ENCODE results near the gene TUFM. TPM values are rescaled to one million over a fixed set of nuclear protein-coding genes. Genes with fewer than 3 reads are reported as not detected.
"Not testable (repeated sequence)": the region's sequence is repeated elsewhere in the genome, so short reads cannot be mapped to it uniquely, and the experiment has no call there.

Gene TUFM
- total RNA-seq, 1 donor from 2014 or later: 64.4 TPM

DNA sequence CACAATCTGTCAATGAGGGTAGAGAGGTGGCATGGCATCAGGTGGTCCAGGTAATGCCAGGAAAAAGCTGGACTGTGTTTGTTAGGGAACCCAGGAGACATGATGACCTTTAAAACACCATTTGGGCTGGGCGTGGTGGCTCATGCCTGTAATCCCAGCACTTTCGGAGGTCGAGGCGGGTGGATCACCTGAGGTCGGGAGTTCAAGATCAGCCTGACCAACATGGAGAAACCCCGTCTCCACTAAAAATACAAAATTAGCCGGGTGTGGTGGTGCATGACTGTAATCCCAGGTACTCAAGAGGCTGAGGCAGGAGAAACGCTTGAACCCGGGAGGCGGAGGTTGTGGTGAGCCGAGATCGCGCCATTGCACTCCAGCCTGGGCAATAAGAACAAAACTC lies 25.6 kb downstream of the TUFM start:
- DNase-seq (ENCODE audit: low spot score in 2 of 2); FAIRE-seq: not testable (repeated sequence)

DNA sequence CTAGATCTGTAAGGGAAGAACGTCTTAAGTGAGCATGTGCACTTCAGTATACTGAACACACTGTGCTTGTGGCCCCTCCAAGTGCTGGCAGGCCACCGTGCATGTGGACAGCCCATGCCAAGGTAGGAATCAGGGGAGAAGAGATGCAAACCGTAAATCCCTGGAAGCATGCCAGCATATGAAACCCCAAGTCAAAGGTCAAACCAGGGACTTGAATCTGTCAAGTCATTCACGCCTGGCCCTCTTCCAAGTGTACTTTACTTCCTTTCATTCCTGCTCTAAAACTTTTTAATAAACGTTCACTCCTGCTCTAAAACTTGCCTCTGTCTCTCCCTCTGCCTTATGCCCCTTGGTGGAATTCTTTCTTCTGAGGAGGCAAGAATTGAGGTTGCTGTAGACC lies 26.1 kb downstream of the TUFM start:
- FAIRE-seq (no peak), DNase-seq (ENCODE audit: low spot score in 2 of 2) (no peak)

DNA sequence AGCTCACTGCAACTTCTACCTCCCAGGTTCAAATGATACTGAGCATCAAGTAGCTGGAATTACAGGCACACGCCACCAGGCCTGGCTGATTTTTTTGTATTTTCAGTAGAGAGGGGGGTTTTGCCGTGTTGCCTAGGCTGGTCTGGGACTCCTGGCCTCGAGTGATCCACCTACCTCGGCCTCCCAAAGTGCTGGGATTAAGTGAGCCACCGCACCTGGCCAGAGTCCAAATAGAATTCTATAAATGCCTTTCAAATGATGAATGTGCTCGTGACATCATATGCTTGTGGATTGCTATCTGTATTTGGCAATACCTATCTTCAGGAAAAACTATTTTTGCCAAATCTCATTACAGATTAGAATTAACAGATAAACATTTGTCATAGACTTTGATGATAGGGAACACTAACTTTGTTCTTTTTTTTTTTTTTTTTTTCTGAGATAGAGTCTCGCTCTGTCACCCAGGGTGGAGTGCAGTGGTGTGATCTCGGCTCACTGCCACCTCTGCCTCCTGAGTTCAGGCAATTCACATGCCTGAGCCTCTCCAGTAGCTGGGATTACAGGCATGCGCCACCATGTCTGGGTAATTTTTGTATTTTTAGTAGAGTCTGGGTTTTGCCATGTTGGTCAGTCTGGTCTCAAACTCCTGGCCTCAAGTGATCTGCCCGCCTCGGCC lies 38.6 kb downstream of the TUFM start:
- not testable (repeated sequence) for DNase-seq (ENCODE audit: low spot score in 2 of 2); FAIRE-seq

DNA sequence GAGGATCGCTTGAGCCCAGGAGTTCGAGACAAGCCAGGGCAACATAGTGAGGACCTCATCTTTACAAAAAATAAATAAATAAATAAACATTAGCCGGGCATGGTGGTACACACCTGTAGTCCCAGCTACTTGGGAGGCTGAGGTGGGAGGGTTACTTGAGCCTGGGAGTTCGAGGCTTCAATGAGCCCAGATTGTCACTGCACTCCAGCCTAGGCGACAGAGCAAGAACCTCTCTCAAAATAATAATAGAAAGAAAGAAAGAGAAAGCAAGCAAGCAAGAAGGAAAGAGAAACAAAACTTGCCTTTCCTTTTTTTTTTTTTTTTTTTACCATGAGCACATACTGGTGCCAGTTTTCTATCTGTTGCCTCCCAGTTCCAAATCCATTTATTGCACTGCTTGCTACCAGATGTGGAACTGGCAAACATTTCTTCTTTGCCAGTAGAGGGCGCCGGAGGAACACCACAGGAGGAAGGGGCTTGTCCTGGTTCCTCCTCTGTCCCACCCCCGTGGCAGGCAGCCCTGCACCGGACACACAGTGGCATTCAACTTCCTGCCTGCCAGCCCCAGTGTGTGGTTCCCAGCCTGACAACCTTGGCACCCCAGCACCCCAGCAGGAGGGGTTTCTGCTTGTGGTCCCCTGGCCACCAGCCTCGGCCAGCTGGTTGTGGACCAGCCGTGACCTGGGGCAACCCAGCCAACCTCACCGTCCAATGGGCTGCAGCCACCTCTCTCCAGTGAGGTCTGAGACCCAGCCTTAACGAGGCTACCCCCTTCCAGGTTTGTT lies 43.7 kb downstream of the TUFM start:
- not testable (repeated sequence) for DNase-seq (ENCODE audit: low spot score in 2 of 2); FAIRE-seq

Small RNA genes lying within 50 kb of the gene (small RNA-seq; reads per million reads assigned to genes)
- gene RF00416: not detected

Other genes with a start within 250 kb of the TUFM start
- 0.41 TPM for gene SULT1A2, start 249.3 kb downstream of the TUFM start, total RNA-seq
- gene SULT1A1, start 236.3 kb downstream of the TUFM start, total RNA-seq: 5.7 TPM
- not detected for gene NPIPB8, start 208.3 kb downstream of the TUFM start, total RNA-seq
- 207 TPM for gene EIF3C, start 134.9 kb downstream of the TUFM start, total RNA-seq
- gene NPIPB9, start 94.6 kb downstream of the TUFM start, total RNA-seq: 2.4 TPM
- 18.3 TPM for gene ATXN2L, start 23.3 kb downstream of the TUFM start, total RNA-seq
- gene SH2B1, start 17.5 kb upstream of the TUFM start, total RNA-seq: 10.6 TPM
- gene ATP2A1, start 32.1 kb upstream of the TUFM start, total RNA-seq: not detected
- 12.2 TPM for gene RABEP2, start 78.9 kb upstream of the TUFM start, total RNA-seq
- gene CD19, start 85.6 kb upstream of the TUFM start, total RNA-seq: under 0.01 TPM
- 17.9 TPM for gene NFATC2IP, start 104.6 kb upstream of the TUFM start, total RNA-seq
- gene SPNS1, start 128.4 kb upstream of the TUFM start, total RNA-seq: 22.4 TPM
- 0.41 TPM for gene LAT, start 138.7 kb upstream of the TUFM start, total RNA-seq